ENCODE results near the gene SVIL.

Gene SVIL, protein sequence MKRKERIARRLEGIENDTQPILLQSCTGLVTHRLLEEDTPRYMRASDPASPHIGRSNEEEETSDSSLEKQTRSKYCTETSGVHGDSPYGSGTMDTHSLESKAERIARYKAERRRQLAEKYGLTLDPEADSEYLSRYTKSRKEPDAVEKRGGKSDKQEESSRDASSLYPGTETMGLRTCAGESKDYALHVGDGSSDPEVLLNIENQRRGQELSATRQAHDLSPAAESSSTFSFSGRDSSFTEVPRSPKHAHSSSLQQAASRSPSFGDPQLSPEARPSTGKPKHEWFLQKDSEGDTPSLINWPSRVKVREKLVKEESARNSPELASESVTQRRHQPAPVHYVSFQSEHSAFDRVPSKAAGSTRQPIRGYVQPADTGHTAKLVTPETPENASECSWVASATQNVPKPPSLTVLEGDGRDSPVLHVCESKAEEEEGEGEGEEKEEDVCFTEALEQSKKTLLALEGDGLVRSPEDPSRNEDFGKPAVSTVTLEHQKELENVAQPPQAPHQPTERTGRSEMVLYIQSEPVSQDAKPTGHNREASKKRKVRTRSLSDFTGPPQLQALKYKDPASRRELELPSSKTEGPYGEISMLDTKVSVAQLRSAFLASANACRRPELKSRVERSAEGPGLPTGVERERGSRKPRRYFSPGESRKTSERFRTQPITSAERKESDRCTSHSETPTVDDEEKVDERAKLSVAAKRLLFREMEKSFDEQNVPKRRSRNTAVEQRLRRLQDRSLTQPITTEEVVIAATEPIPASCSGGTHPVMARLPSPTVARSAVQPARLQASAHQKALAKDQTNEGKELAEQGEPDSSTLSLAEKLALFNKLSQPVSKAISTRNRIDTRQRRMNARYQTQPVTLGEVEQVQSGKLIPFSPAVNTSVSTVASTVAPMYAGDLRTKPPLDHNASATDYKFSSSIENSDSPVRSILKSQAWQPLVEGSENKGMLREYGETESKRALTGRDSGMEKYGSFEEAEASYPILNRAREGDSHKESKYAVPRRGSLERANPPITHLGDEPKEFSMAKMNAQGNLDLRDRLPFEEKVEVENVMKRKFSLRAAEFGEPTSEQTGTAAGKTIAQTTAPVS (N-terminal part only)

DNA sequence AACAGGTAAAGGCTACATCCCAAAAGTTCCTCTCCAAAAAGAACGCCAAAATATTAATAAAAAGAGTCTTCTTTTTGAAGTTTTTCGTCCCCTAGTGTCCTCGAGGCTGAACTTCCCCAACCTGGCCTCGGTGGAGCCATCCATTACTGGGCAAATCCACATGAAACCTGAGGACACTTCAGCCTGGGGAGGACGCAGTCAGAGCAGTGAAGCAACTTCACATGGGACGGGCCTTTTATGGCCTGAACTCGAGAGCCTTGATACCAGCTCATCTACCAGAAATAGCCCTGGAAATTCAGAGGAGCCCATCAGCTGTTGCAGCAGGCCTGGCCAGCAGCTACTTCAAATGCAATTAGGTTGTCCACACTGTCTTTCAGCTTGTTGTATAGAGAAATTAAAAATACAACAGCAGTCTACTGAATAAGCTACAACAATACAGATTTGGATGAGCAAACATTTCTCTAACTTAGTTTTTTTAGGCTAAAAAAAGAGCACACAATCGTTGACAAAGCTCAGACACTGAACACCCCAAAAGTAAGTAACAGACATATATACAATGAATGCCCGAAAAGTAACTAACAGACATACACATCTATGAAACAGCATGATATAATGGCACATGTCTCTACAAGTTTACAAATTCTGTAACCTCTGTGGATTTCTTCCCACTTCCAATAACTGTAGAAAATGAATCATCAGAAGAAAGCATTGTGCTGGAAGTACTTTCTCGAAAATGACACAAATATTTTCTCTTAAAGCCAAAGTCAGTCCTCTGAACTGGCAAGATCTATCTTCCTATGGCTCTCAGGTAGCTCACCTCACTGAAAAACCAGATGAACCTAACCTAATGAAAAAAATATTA, at the start of gene SVIL:
Gene SVIL (minus strand): TSS at position 208 of the 862 bp plus-strand sequence. CDS start 79,913 bp downstream, outside the sequence.
- Mint-ChIP-seq H3K36me3 (ENCODE audit: low read depth) (peaks cover 7% of the 10 kb centered on the region), H3K9me3 (no peaks in the 10 kb centered on the region), H3K27me3 (no peaks in the 10 kb centered on the region), H3K4me1 (ENCODE audit: low read depth) (peaks cover 54% of the 10 kb centered on the region), H3K4me3 (peak within 1 kb of the TSS; percentile 10), H3K27ac (no peak within 1 kb of the TSS)
- no peak for DNase-seq

DNA sequence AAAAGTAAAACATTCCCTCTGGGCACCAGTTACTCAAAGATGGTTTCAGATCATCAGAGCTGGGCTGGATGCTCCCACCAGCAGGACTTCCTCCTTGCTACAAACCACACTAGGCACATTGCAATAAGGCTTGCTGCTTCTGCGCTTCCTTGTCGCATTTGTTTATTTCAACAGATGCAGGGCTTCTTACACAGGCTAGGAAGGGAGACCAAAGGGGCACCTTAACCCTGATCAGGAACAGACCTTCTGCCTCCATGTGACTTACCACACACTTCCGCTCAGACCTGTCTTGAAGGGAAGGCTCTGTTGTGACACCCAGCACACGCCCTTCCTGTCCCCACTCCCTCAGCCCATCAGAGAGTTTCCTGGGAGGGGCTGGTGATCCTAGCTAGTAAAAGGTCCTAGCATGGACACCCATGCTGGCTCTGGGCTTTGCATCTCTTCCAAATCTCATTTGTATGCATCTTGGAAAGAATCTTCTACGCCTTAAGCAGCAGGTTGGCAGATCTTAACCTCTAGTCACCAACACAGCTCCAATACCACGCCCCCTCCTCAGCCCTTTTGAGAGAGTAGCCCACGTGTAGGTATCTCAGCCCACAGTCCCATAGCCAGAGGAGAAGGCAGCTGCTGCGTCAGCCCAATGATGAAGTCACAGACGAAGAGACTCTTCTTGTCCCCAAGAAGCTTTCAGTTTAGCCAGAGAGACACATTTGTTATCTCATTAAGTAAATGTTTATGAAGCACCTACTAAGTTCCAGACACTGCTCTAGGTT, 47.1 kb upstream of the SVIL start:
- Mint-ChIP-seq H3K27ac (peak overlapping the region; percentile 57), H3K4me3 (peak overlapping the region; percentile 12), H3K27me3 (no peaks in the 10 kb centered on the region), H3K36me3 (ENCODE audit: low read depth) (peaks cover 48% of the 10 kb centered on the region), H3K9me3 (peaks cover 13% of the 10 kb centered on the region), H3K4me1 (ENCODE audit: low read depth) (peaks cover 71% of the 10 kb centered on the region)
- DNase-seq: peak; percentile 51

DNA sequence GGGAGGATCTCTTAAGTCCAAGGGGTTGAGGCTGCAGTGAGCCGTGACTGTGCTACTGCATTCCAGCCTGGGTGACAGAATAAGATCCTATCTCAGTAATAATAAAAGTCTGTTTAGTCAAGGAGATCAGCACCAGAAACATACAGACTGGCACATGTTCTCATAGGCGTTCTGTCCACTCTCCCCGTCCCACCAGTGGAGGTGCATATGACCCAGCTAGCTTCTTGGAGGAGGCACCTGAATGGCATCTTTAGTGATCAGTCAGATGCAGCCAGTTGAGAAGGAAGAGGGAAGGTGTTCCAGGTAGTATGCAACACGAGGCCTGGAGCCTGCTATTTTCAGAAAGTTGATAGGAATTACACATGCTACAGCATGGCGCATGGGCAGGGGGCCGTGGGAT, 45.3 kb upstream of the SVIL start:
- Mint-ChIP-seq H3K27ac (no peak overlapping the region), H3K4me3 (no peak overlapping the region), H3K9me3 (peaks cover 25% of the 10 kb centered on the region), H3K4me1 (ENCODE audit: low read depth) (peaks cover 80% of the 10 kb centered on the region), H3K27me3 (no peaks in the 10 kb centered on the region), H3K36me3 (ENCODE audit: low read depth) (peaks cover 49% of the 10 kb centered on the region)
- no peak for DNase-seq

DNA sequence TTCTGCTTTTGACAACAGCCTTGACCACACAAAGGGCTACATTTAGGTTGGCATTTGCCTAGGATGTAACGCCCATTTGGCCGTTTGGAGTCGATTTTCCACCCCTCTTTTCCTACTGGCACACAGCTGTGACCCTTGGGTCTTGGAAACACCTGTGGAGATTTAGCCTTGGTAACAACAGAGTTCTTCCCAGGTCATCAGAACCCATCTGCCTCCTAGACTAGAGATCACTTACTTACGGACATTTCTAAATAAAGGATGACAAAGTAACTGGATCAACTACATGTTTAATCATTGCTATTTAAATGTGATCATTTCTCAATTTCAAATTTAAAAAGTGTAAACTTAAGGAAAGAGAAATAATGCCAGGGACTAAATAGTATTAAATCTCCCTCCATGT, 42.0 kb upstream of the SVIL start:
- Mint-ChIP-seq H3K9me3 (peaks cover 18% of the 10 kb centered on the region), H3K27me3 (no peaks in the 10 kb centered on the region), H3K27ac (no peak overlapping the region), H3K36me3 (ENCODE audit: low read depth) (peaks cover 39% of the 10 kb centered on the region), H3K4me1 (ENCODE audit: low read depth) (peaks cover 64% of the 10 kb centered on the region), H3K4me3 (no peak overlapping the region)
- no peak for DNase-seq

DNA sequence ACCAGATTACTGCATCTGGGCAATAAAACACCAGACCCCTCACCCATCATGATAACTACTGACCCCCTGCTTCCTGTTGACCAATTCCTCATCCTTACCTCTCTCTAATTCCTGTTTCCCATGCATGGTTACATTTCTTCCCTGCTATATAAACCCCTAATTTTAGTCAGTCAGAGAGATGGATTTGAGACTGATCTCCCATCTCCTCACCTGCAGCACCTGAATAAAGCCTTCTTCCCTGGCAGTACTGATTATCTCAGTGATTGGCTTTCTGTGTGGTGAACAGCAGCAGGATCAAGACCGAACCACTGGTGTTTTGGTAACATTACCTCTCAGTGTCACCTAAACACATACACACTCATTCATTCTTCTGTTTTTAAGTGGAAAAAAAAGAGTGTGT, 41.2 kb upstream of the SVIL start:
- no peak for DNase-seq
- Mint-ChIP-seq H3K27ac (no peak overlapping the region), H3K27me3 (no peaks in the 10 kb centered on the region), H3K36me3 (ENCODE audit: low read depth) (peaks cover 44% of the 10 kb centered on the region), H3K4me3 (no peak overlapping the region), H3K9me3 (peaks cover 18% of the 10 kb centered on the region), H3K4me1 (ENCODE audit: low read depth) (peaks cover 57% of the 10 kb centered on the region)

DNA sequence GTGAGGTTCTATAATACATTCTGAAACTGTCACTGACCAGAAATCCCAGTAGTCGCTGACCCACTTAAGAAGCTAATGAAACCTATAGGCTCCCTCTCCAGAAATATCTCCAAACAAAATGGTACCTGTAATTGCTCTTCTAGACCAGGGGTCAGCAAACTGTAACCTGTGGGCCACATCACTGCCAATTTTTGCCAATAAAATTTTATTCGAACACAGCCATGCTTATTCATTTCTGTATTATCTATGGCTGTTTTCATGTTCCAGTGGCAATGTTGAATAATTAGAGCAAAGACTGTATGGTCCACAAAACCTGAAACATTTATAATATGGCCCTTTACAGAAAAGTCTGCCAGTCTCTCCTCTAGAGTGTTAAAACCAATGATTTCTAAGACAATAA, 37.2 kb upstream of the SVIL start:
- H3K36me3 Mint-ChIP-seq (ENCODE audit: low read depth): peaks cover 55% of the 10 kb centered on the region
- no peak for DNase-seq
- H3K27ac Mint-ChIP-seq: no peak overlapping the region
- no peaks in the 10 kb centered on the region for H3K27me3 Mint-ChIP-seq
- no peak overlapping the region for H3K4me3 Mint-ChIP-seq
- peaks cover 25% of the 10 kb centered on the region for H3K4me1 Mint-ChIP-seq (ENCODE audit: low read depth)
- H3K9me3 Mint-ChIP-seq: peaks cover 14% of the 10 kb centered on the region

DNA sequence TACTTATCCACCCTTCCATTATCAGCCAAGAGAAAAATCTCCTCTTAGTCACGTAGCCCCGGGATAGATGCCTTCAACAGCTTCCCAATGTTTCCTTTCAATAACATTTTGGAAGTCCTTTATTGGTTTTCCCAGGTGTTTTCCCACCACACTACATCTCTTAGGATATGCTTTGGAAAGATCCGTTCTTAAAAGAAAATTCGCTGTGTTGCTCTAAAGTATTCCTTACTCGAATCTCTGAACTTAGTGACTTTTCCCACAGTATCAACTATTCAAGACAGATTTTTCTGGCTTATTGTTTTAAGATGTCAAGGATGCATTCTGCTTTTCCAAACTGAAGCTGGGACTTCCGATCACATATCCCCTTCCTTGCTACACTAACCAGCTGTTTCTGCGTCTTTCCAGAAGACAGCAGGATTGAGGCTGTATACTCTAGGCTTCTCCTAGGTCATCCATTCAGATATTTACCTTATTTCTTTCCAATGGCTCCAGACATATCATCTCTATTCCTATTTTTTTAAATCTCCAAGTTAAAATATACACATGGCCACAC, 36.5 kb upstream of the SVIL start:
- Mint-ChIP-seq H3K4me3 (no peak overlapping the region), H3K4me1 (ENCODE audit: low read depth) (peaks cover 22% of the 10 kb centered on the region), H3K9me3 (peaks cover 14% of the 10 kb centered on the region), H3K36me3 (ENCODE audit: low read depth) (peaks cover 50% of the 10 kb centered on the region), H3K27me3 (no peaks in the 10 kb centered on the region), H3K27ac (no peak overlapping the region)
- DNase-seq: no peak

DNA sequence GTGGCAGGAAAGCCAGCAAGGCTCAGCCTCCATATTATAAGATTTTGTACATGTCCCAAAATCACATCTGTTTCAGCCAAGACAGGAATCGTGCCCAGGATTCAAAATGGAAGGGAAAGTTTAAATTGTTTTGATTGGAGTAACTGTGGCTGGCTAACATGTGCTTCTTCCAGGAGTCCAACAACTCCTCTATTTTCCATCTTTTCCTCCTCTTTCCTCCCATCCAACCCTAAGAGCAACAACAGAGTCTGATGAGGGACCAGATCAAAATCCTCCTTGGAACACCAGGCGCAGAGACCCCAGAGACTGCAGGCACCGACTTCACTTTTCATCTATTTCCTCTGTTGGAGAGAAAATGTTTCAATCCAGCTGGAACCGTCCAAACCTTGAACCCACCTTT, 36.0 kb upstream of the SVIL start:
- peaks cover 17% of the 10 kb centered on the region for H3K4me1 Mint-ChIP-seq (ENCODE audit: low read depth)
- H3K4me3 Mint-ChIP-seq: no peak overlapping the region
- peaks cover 8% of the 10 kb centered on the region for H3K9me3 Mint-ChIP-seq
- peaks cover 44% of the 10 kb centered on the region for H3K36me3 Mint-ChIP-seq (ENCODE audit: low read depth)
- no peak for DNase-seq
- no peaks in the 10 kb centered on the region for H3K27me3 Mint-ChIP-seq
- H3K27ac Mint-ChIP-seq: no peak overlapping the region

DNA sequence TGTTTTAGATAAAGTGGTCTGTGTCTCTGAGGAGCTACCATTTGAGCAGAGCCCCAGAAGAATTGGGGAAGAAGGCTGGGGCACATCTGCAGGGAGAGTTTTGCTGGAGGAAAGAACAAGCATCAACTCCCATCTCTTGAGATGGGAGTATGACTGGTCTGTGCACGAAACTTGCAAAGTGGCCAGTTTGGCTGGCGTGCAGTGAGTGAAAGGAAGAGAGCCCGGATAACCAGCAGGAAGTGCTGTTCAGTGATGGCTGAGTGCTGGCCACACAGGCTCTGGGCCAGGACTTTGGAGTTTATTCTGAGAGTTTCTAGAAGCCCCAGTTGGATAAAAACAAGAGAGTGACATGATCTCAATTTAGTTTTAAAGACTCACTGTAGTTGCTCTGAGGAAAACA, 34.4 kb upstream of the SVIL start:
- no peaks in the 10 kb centered on the region for H3K27me3 Mint-ChIP-seq
- peaks cover 31% of the 10 kb centered on the region for H3K36me3 Mint-ChIP-seq (ENCODE audit: low read depth)

DNA sequence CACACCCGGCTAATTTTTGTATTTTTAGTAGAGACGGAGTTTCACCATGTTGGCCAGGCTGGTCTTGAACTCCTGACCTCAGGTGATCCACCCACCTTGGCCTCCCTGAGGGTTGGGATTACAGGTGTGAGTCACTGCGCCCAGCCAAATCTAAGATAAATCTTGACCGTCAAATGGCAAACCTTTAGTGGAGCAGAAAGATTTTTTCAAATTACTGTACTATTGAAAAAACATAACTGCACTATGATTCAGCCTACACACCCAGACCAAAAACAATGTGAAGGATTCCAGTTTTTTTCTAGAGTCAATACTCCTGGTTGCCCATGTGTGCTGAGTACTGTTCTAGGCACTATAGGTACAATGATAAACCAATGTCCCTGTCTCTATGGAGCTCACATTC, 33.9 kb upstream of the SVIL start:
- peaks cover 8% of the 10 kb centered on the region for H3K4me1 Mint-ChIP-seq (ENCODE audit: low read depth)
- H3K27me3 Mint-ChIP-seq: no peaks in the 10 kb centered on the region
- no peak for DNase-seq
- H3K9me3 Mint-ChIP-seq: no peaks in the 10 kb centered on the region
- no peak overlapping the region for H3K27ac Mint-ChIP-seq
- H3K36me3 Mint-ChIP-seq (ENCODE audit: low read depth): peaks cover 27% of the 10 kb centered on the region
- H3K4me3 Mint-ChIP-seq: no peak overlapping the region

More for the DNA sequence above, 34.4 kb upstream of the SVIL start:
- Mint-ChIP-seq H3K4me3 (no peak overlapping the region), H3K9me3 (no peaks in the 10 kb centered on the region), H3K4me1 (ENCODE audit: low read depth) (peaks cover 8% of the 10 kb centered on the region), H3K27ac (no peak overlapping the region)
- no peak for DNase-seq

DNA sequence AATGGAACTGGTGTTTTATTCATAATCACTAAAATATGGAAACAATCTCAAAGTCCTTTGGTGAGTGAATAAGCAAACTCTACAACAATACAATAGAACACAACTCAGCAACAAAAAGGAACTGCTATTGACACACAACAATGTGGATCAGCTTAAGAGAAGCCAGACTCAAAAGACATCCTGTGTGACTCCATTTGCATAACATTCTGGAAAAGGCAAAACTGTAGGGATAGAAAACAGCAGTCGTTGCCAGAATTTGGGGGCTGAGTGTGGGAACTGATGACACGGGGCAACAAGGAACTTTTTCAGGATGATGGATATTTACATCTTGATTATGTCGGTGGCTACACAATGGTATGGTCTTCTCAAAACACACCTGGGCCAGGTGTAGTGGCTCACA, 32.4 kb upstream of the SVIL start:
- Mint-ChIP-seq H3K4me3 (no peak overlapping the region), H3K4me1 (ENCODE audit: low read depth) (peaks cover 4% of the 10 kb centered on the region), H3K36me3 (ENCODE audit: low read depth) (peaks cover 19% of the 10 kb centered on the region), H3K27ac (no peak overlapping the region), H3K9me3 (no peaks in the 10 kb centered on the region), H3K27me3 (no peaks in the 10 kb centered on the region)
- no peak for DNase-seq

DNA sequence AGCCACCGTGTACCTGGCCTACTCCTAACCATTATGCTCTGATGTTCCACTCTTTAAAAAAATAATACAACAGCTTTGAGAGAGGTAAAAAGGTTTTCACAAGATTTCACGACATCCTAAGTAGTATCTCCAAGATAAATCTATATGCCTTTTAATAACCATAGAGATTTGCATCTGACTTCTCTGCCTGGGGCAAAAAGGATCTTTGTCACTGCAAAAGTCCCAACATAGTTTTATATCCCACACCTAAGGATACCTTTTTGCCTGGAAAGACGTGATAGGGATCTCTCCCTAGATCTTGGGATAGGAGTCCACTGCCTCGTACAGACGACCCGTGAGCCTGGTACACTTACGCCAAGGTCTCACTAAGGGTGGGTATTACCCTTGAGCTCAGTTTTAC, 31.4 kb upstream of the SVIL start:
- Mint-ChIP-seq H3K4me3 (no peak overlapping the region), H3K27ac (no peak overlapping the region), H3K4me1 (ENCODE audit: low read depth) (peaks cover 4% of the 10 kb centered on the region), H3K27me3 (peaks cover under 1% of the 10 kb centered on the region), H3K9me3 (no peaks in the 10 kb centered on the region), H3K36me3 (ENCODE audit: low read depth) (peaks cover 17% of the 10 kb centered on the region)
- no peak for DNase-seq

DNA sequence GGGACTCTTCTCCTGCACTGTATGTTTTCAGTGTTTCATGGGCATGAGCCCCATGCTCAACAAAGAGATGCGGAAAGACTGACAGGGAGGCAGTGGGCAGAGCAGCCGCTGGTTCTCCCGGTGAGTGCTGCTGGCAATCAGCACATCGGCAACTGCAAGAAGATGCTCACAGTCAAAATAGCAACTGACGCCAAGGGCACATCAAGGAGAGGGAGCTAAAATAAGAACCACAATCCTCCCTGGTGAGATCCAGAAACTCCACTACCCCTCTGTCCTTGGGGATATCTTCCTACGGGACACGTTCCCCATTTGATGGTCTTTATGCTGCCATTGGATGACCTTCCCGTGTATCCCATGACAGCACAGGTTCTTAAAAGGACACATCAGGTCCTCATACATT, 28.9 kb upstream of the SVIL start:
- peaks cover 1% of the 10 kb centered on the region for H3K36me3 Mint-ChIP-seq (ENCODE audit: low read depth)
- H3K9me3 Mint-ChIP-seq: no peaks in the 10 kb centered on the region
- H3K4me3 Mint-ChIP-seq: no peak overlapping the region
- no peak for DNase-seq
- peaks cover 17% of the 10 kb centered on the region for H3K4me1 Mint-ChIP-seq (ENCODE audit: low read depth)
- peaks cover 3% of the 10 kb centered on the region for H3K27me3 Mint-ChIP-seq
- H3K27ac Mint-ChIP-seq: no peak overlapping the region
